Hepatocyte (in vitro differentiated cells): ENCODE data around the gene CNOT6L. TPM values are rescaled to one million over a fixed set of nuclear protein-coding genes. Genes with fewer than 3 reads are reported as not detected.

Source experiments
- DNase-seq: peaks from one replicate; pipeline ENCODE4 v3.0.0-alpha.2; 2016; ENCODE audit warnings: low spot score
- H2AFZ ChIP-seq: fragments of 200-600 bp; sonication (generic); 2 replicates; pipeline ENCODE4 v1.6.0; 2016; ENCODE audit warnings: antibody characterized with exemption, mild to moderate bottlenecking
- H3K27ac ChIP-seq: fragments of 200-600 bp; sonication (generic); 2 replicates; pipeline ENCODE4 v1.5.1; 2016; ENCODE audit warnings: mild to moderate bottlenecking
- H3K27me3 ChIP-seq: fragments of 200-600 bp; sonication (generic); 2 replicates; pipeline ENCODE4 v1.6.1; 2016
- H3K36me3 ChIP-seq: fragments of 200-600 bp; sonication (generic); replicated peaks from 2 replicates; pipeline ENCODE4 v1.5.1; 2016; ENCODE audit warnings: low read depth; ENCODE audit not compliant: insufficient read depth
- H3K4me1 ChIP-seq: fragments of 200-600 bp; sonication (generic); 2 replicates; pipeline ENCODE4 v1.5.1; 2016; ENCODE audit warnings: mild to moderate bottlenecking, moderate library complexity; ENCODE audit not compliant: insufficient read depth
- H3K4me2 ChIP-seq: fragments of 200-600 bp; sonication (generic); 2 replicates; pipeline ENCODE4 v1.6.0; 2016
- H3K4me3 ChIP-seq: fragments of 200-600 bp; sonication (generic); 2 replicates; pipeline ENCODE4 v1.5.1; 2016; ENCODE audit warnings: mild to moderate bottlenecking
- H3K79me2 ChIP-seq: fragments of 200-600 bp; sonication (generic); 2 replicates; pipeline ENCODE4 v1.6.0; 2017; ENCODE audit warnings: mild to moderate bottlenecking
- H3K9me2 ChIP-seq: fragments of 200-600 bp; sonication (generic); replicated peaks from 2 replicates; pipeline ENCODE4 v1.6.0; 2017; ENCODE audit warnings: mild to moderate bottlenecking; ENCODE audit not compliant: insufficient read depth
- H3K9me3 ChIP-seq: fragments of 200-600 bp; sonication (generic); 2 replicates; pipeline ENCODE4 v1.5.1; 2016; ENCODE audit warnings: low read depth, mild to moderate bottlenecking
- H4K20me1 ChIP-seq: fragments of 200-600 bp; sonication (generic); 2 replicates; pipeline ENCODE4 v1.6.0; 2016; ENCODE audit warnings: mild to moderate bottlenecking; ENCODE audit not compliant: insufficient read depth, poor library complexity, severe bottlenecking
- EZH2 ChIP-seq: fragments of 200-600 bp; sonication (generic); IDR thresholded peaks from 2 replicates; pipeline ENCODE4 v1.6.1; 2016; ENCODE audit warnings: antibody characterized with exemption, mild to moderate bottlenecking, borderline replicate concordance
- EZH2phosphoT487 ChIP-seq: fragments of 200-600 bp; sonication (generic); IDR thresholded peaks from one replicate; pipeline ENCODE4 v1.6.1; 2018; ENCODE audit warnings: antibody characterized with exemption, mild to moderate bottlenecking, low read depth, moderate library complexity; ENCODE audit not compliant: unreplicated experiment, severe bottlenecking
- WGBS: methylation state at CpG from one replicate; pipeline ENCODE4 v1.1.6; 2016; ENCODE audit warnings: low lambda C conversion rate; ENCODE audit errors: missing lambda C conversion rate; 5-methylcytosine and 5-hydroxymethylcytosine counted together
- polyA plus RNA-seq: library from polyadenylated mRNA; unstranded; fragments of >200 nt; fragmentation: Nextera tagmentation; extraction: Ambion mirVana; gene quantifications from 2 replicates; pipeline ENCODE4 v1.2.1, GENCODE V29; 2016
- total RNA-seq: library from RNA; depleted of rRNA; stranded (reverse); fragments of >200 nt; gene quantifications from 2 replicates; pipeline ENCODE4 v1.2.3, GENCODE V29; 2014
- TF ChIP-seq, protein P1 (sequence below): fragments of 200-600 bp; sonication (generic); IDR thresholded peaks from 2 replicates; pipeline ENCODE4 v1.5.1; 2016; ENCODE audit warnings: antibody characterized with exemption, mild to moderate bottlenecking; ENCODE audit not compliant: poor library complexity

CNOT6L gene
- total and polyA plus RNA-seq, 2 experiments from 2014 or later: 7.7 to 20.4 TPM

DNA sequence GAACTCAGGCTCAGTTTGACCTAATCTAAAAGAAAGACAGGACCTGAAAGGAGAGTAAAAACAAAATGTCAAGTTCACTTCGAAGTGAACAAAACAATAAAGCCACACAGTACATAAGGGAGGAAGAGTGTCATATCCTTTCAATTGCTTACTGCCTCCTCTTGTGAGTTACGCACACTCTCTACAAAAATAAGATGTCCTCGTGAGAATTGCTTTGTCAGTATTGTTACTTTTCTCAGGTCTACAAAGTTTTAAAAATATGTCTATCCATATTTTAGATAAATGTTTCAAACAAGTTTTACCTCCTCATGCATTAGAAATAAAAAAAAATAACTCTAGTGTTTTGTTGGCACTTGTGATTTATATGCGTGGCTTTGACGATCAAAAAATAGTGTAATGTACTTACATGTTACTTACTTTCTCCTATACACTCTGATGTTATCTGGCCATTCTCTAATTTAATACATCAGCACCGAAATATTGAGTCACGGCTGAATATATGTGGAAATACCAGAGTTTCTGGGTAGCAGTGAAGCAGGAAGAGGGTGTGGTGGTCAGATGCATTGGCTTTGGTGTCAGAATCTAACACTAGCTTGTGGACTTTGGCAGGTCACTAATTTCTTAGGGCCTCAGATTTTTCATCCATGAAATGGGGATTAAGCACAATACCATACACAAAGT lies 35.4 kb upstream of the CNOT6L start:
- TF ChIP-seq EZH2: no peak
- TF ChIP-seq, protein P1, sequence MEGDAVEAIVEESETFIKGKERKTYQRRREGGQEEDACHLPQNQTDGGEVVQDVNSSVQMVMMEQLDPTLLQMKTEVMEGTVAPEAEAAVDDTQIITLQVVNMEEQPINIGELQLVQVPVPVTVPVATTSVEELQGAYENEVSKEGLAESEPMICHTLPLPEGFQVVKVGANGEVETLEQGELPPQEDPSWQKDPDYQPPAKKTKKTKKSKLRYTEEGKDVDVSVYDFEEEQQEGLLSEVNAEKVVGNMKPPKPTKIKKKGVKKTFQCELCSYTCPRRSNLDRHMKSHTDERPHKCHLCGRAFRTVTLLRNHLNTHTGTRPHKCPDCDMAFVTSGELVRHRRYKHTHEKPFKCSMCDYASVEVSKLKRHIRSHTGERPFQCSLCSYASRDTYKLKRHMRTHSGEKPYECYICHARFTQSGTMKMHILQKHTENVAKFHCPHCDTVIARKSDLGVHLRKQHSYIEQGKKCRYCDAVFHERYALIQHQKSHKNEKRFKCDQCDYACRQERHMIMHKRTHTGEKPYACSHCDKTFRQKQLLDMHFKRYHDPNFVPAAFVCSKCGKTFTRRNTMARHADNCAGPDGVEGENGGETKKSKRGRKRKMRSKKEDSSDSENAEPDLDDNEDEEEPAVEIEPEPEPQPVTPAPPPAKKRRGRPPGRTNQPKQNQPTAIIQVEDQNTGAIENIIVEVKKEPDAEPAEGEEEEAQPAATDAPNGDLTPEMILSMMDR: no peak
- TF ChIP-seq EZH2phosphoT487: no peak
- H3K4me1 ChIP-seq: no peaks in the 10 kb centered on the region
- H3K9me3 ChIP-seq: no peaks in the 10 kb centered on the region
- H3K27me3 ChIP-seq: no peaks in the 10 kb centered on the region
- no peaks in the 10 kb centered on the region for H3K36me3 ChIP-seq
- H4K20me1 ChIP-seq: no peaks in the 10 kb centered on the region
- no peak overlapping the region for H3K27ac ChIP-seq
- WGBS: 89% methylated on average over 7 of the region's 7 CpGs
- no peak overlapping the region for H3K4me3 ChIP-seq
- no peak overlapping the region for H3K4me2 ChIP-seq
- no peaks in the 10 kb centered on the region for H3K79me2 ChIP-seq
- no peaks in the 10 kb centered on the region for H3K9me2 ChIP-seq
- no peak overlapping the region for H2AFZ ChIP-seq
- no peak for DNase-seq

DNA sequence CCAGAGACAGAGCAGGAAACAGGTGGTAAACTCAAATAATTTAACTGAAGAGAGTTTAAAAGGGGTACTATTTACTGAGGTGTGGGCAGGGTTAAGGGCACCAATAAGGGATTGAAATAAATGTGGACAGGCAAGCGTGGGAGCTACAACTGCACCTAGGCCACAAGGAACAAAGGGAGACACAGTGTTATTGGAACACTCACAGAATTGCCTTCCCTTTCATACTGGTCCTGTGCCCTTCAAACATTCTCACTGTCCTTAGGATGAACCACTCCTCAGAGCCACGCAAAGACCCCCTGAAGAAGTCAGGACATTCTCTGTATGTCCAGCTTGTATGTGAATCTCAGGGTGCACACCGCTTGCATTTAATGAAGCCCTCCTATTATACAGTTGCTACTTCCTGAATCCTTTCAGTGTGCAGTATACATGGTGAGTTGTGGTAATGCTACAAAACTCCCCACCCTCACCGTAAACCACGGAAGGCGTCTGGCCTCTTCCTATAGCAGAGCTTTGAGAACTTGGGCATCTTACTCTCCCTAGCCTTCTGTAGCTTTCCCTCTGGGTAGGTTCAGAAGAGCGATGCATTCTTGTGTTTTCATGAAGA lies 33.8 kb upstream of the CNOT6L start:
- Histone ChIP-seq H3K9me2 (no peaks in the 10 kb centered on the region), H2AFZ (no peak overlapping the region), H3K27ac (no peak overlapping the region), H3K4me2 (no peak overlapping the region), H3K36me3 (no peaks in the 10 kb centered on the region), H4K20me1 (no peaks in the 10 kb centered on the region), H3K4me1 (no peaks in the 10 kb centered on the region), H3K27me3 (no peaks in the 10 kb centered on the region), H3K9me3 (no peaks in the 10 kb centered on the region), H3K4me3 (no peak overlapping the region), H3K79me2 (no peaks in the 10 kb centered on the region)
- 75% methylated on average over 7 of the region's 7 CpGs for WGBS
- DNase-seq: no peak
- TF ChIP-seq EZH2 (no peak), EZH2phosphoT487 (no peak)
- TF ChIP-seq, protein P1: no peak

DNA sequence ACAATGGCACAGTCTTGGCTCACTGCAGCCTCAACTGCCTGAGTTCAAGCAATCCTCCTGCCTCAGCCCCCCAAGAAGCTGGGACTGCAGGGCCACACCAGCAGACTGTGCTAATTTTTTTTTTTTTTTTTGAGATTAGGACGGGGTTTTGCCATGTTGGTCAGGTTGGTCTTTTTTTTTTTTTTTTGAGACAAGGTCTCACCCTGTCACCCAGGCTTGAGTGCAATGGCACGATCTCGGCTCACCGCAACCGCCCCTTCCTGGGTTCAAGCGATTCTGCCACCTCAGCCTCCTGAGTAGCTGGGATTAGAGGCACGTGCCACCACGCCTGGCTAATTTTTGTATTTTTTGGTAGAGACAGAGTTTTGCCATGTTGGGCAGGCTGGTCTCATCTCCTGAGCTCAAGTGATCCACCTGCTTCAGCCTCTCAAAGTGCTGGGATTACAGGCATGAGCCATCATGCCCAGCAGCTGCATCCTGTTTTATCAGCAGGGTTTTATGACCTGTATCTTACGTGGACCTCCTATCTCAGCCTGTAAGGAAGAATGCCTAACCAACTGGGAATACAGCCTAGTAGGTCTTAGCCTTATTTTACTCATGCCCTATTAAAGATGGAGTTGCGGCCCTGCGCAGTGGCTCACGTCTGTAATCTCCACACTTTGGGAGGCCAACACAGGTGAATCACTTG lies 30.3 kb upstream of the CNOT6L start:
- TF ChIP-seq EZH2phosphoT487: no peak
- TF ChIP-seq, protein P1: no peak
- no peak for TF ChIP-seq EZH2

More for the DNA sequence above, 30.3 kb upstream of the CNOT6L start:
- Histone ChIP-seq H3K27ac (no peak overlapping the region), H3K9me2 (no peaks in the 10 kb centered on the region), H2AFZ (no peak overlapping the region), H3K4me1 (no peaks in the 10 kb centered on the region), H3K36me3 (no peaks in the 10 kb centered on the region), H3K4me2 (no peak overlapping the region), H3K27me3 (no peaks in the 10 kb centered on the region), H3K79me2 (no peaks in the 10 kb centered on the region), H3K4me3 (no peak overlapping the region), H4K20me1 (no peaks in the 10 kb centered on the region), H3K9me3 (no peaks in the 10 kb centered on the region)
- no peak for DNase-seq
- 90% methylated on average over 12 of the region's 12 CpGs for WGBS
